K562 (cell line): ENCODE data around the gene TCF4. TPM values are rescaled to one million over a fixed set of nuclear protein-coding genes. Genes with fewer than 3 reads are reported as not detected.

Source experiments
- ATAC-seq: fragments of 200-7000 bp; cut with Tn5 transposase; 3 replicates; pipeline ENCODE4 v1.9.1; 2020; ENCODE audit warnings: moderate library complexity
- BruUV-seq: library from RNA; stranded (reverse); fragments of 400-500 nt; replicated peaks from 2 replicates; lab custom pipeline; 2021; lab: Mats Ljungman, UMichigan
- CTCF ChIA-PET: fragments of 300-600 bp; formaldehyde crosslinking; extraction: SDS; loops from one replicate; lab custom pipeline; 2021; ENCODE audit warnings: low intra/inter-chr PET ratio; lab: Yijun Ruan, JAX
- POLR2A ChIA-PET: fragments of 300-600, 350-650 bp; sonication (Branson Sonifier 250); formaldehyde crosslinking; extraction: SDS; loops from one replicate; lab custom pipeline; 2021; ENCODE audit warnings: antibody characterized with exemption, inconsistent platforms; lab: Yijun Ruan, JAX
- DNase-seq, 4 experiments: peaks; one replicate each; pipeline versions ENCODE4 v3.0.0 to v3.0.0-alpha.2; 2011 to 2018; ENCODE audit warnings: low spot score in 3 of 4, mixed read lengths in 3 of 4; ENCODE audit errors: extremely low read depth in 1 of 4
- FAIRE-seq: peaks from 2 replicates; lab custom pipeline; 2011; peaks lifted over from hg19 to GRCh38; lab: Jason Lieb, UNC
- H2AFZ ChIP-seq: 2 replicates; pipeline ENCODE4 v1.6.0; 2011; ENCODE audit warnings: low read depth, low read length, control low read depth, inconsistent platforms
- H3K27ac ChIP-seq: fragments of 200-600 bp; 3 replicates; pipeline ENCODE4 v1.8.0; 2011; ENCODE audit warnings: low read depth, mild to moderate bottlenecking, control low read depth, inconsistent platforms, low read length, moderate library complexity, mixed read lengths; ENCODE audit errors: extremely low read depth
- H3K27me3 ChIP-seq, 2 experiments: fragments of 300-600 bp in 1 of 2; 2 replicates in 1 of 2; 3 replicates in 1 of 2; pipeline versions ENCODE4 v1.6.0 to v1.8.0; 2011; ENCODE audit warnings: inconsistent platforms in 2 of 2, low read length in 2 of 2, mild to moderate bottlenecking in 1 of 2, mixed read lengths in 1 of 2, moderate library complexity in 1 of 2; ENCODE audit not compliant: control insufficient read depth in 2 of 2, insufficient read depth in 2 of 2
- H3K36me3 ChIP-seq: fragments of 300-600 bp; 3 replicates; pipeline ENCODE4 v1.8.0; 2011; ENCODE audit warnings: mild to moderate bottlenecking, low read length, inconsistent platforms; ENCODE audit not compliant: control insufficient read depth, insufficient read depth
- H3K4me1 ChIP-seq, 2 experiments: fragments of 200-600 bp in 1 of 2; replicated peaks in 1 of 2; 2 replicates in 1 of 2; 3 replicates in 1 of 2; pipeline versions ENCODE4 v1.5.1 to v1.8.0; 2011; ENCODE audit warnings: inconsistent platforms in 2 of 2, low read length in 2 of 2, mild to moderate bottlenecking in 1 of 2, mixed read lengths in 1 of 2, moderate library complexity in 1 of 2; ENCODE audit not compliant: control insufficient read depth in 2 of 2, insufficient read depth in 2 of 2
- H3K4me2 ChIP-seq: 2 replicates; pipeline ENCODE4 v1.6.1; 2011; ENCODE audit warnings: low read length, control low read depth, inconsistent platforms, mixed read lengths; ENCODE audit not compliant: insufficient read depth
- H3K4me3 ChIP-seq: fragments of 200-600 bp; sonication (generic), shearing (Covaris generic); 2 replicates; pipeline ENCODE4 v1.5.1; 2016; ENCODE audit warnings: control low read depth, inconsistent platforms
- H3K79me2 ChIP-seq: fragments of 200-600 bp; 3 replicates; pipeline ENCODE4 v1.8.0; 2011; ENCODE audit warnings: low read length, inconsistent platforms; ENCODE audit not compliant: control insufficient read depth, insufficient read depth
- H3K9ac ChIP-seq, 2 experiments: 2 replicates each; pipeline versions ENCODE4 v1.6.0 to v1.6.1; 2011; ENCODE audit warnings: low read depth in 2 of 2, low read length in 2 of 2, control low read depth in 1 of 2, inconsistent platforms in 1 of 2, mild to moderate bottlenecking in 1 of 2, mixed read lengths in 1 of 2; ENCODE audit not compliant: insufficient read depth in 1 of 2
- H3K9me1 ChIP-seq: one replicate; pipeline ENCODE4 v1.6.0; 2011; ENCODE audit warnings: inconsistent platforms, mild to moderate bottlenecking, low read length, moderate library complexity; ENCODE audit not compliant: control insufficient read depth, insufficient read depth
- H3K9me3 ChIP-seq: replicated peaks from 2 replicates; pipeline ENCODE4 v1.5.1; 2011; ENCODE audit warnings: low read depth, low read length, inconsistent platforms; ENCODE audit not compliant: control insufficient read depth, insufficient read depth
- H4K20me1 ChIP-seq: replicated peaks from 2 replicates; pipeline ENCODE4 v1.6.1; 2011; ENCODE audit warnings: low read length, inconsistent platforms, mixed read lengths; ENCODE audit not compliant: control insufficient read depth, insufficient read depth
- WGBS: fragments of 100-300 bp; shearing (Covaris generic); methylation state at CpG from one replicate; pipeline ENCODE4 v1.1.6; 2016; ENCODE audit warnings: low coverage, mixed read lengths; ENCODE audit not compliant: insufficient coverage; ENCODE audit errors: missing lambda C conversion rate; 5-methylcytosine and 5-hydroxymethylcytosine counted together
- in situ Hi-C: fragments of 300-500 bp; cut with MboI; formaldehyde crosslinking; loops from 4 replicates; pipeline ENCODE4 v1.15.0; 2018; ENCODE audit warnings: inconsistent platforms, mixed read lengths
- intact Hi-C: fragments of 100-400 bp; cut with micrococcal nuclease; formaldehyde crosslinking; loops from 2 replicates; pipeline ENCODE4 v1.14.2; 2022
- polyA plus RNA-seq, 8 experiments: library from polyadenylated mRNA; depleted of rRNA in 4 of 8; stranded (reverse) in 5 of 8; unstranded in 3 of 8; fragments of >200 nt; fragmentation: Nextera tagmentation in 2 of 8; fragmentation: Illumina TruSeq in 1 of 8; extraction: Ambion mirVana in 2 of 8; extraction: Trizol in 1 of 8; gene quantifications; 2 replicates each; pipeline versions ENCODE4 v1.2.1 to v1.2.3, GENCODE V29; 2011 to 2014; ENCODE audit warnings: inconsistent platforms in 1 of 8, missing spikeins in 1 of 8
- total RNA-seq, 7 experiments: library from RNA; depleted of rRNA in 6 of 7; stranded (reverse); fragments of >200 nt in 6 of 7; fragmentation: Illumina TruSeq in 2 of 7; extraction: Trizol in 2 of 7; gene quantifications; 2 replicates each; pipeline versions ENCODE4 v1.2.1 to v1.2.3, GENCODE V29; 2011 to 2021; ENCODE audit warnings: low replicate concordance in 1 of 7
- TF ChIP-seq, protein P1 (sequence below), 3 experiments: fragments of 200-800 bp in 1 of 3; sonication (Bioruptor generic) in 1 of 3; sonication (generic) in 1 of 3; formaldehyde crosslinking in 1 of 3; IDR thresholded peaks; 2 replicates each; pipeline versions ENCODE4 v1.6.1 to v1.8.0; 2016 to 2022; ENCODE audit warnings: mild to moderate bottlenecking in 2 of 3, missing compliant biosample characterization in 2 of 3, missing genetic modification characterization in 2 of 3, missing genetic modification reagents in 1 of 3
- TF ChIP-seq, protein P2 (sequence below), 2 experiments: fragments of 450-650 bp in 1 of 2; sonication (generic) in 1 of 2; formaldehyde crosslinking in 1 of 2; IDR thresholded peaks in 1 of 2; conservative IDR thresholded peaks in 1 of 2; 2 replicates each; pipeline versions ENCODE4 v1.6.1 to v1.8.1; 2016 to 2023; ENCODE audit warnings: mild to moderate bottlenecking in 2 of 2, moderate library complexity in 2 of 2, inconsistent platforms in 1 of 2, missing genetic modification reagents in 1 of 2

Gene TCF4
- total and polyA plus RNA-seq, 9 of the 15 experiments (the other 6 are each of a cell fraction or from before 2014, with no cell fraction given): 4.8 to 24.7 (median 15.2) TPM

DNA sequence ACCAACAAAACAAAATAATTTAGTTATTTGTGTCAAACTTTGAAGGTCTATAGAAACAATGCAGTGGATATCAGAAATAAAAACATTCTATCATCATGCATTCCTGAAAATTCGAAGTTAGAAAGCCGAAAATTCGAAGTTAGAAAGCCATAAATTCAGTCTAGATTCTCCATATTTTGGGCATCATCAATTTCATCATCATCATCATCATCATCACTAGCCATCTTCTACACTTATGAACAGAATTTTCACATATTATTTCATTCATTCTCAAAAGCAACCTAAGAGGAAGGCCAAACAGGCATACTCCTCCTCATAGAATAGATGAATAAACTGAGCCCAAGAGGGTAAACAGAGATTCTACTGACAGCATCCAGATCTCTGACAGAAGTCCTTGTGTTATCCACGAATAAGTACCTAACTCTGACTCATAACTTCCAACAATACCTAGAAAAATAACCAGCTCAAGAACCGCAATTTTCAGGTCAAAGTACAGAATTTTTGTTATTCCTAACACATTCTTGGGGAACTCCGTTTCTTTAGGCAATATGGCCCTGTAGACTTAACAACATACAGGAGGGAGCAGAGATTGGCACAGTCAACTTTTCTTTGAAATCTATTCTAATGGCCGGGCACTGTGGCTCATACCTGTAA is 84.7 kb downstream of the TCF4 start:
- no TSS peak for BruUV-seq
- Histone ChIP-seq H3K9me3 (no peaks in the 10 kb centered on the region), H3K4me3 (no peak overlapping the region), H3K4me2 (no peak overlapping the region), H2AFZ (no peak overlapping the region), H3K9ac (no peak overlapping the region), H4K20me1 (no peaks in the 10 kb centered on the region), H3K4me1 (no peaks in the 10 kb centered on the region; a peak in 1 of 5 replicates), H3K9me1 (no peaks in the 10 kb centered on the region), H3K36me3 (no peaks in the 10 kb centered on the region), H3K27me3 (no peaks in the 10 kb centered on the region), H3K27ac (no peak overlapping the region), H3K79me2 (no peaks in the 10 kb centered on the region)
- in situ Hi-C loops: no loop called here
- TF ChIP-seq, protein P1, sequence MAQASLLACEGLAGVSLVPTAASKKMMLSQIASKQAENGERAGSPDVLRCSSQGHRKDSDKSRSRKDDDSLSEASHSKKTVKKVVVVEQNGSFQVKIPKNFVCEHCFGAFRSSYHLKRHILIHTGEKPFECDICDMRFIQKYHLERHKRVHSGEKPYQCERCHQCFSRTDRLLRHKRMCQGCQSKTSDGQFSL (CRISPR knock-in tag; IDR thresholded peaks at IDR 0.05): no peak
- TF ChIP-seq, protein P1 (tag; IDR thresholded peaks at IDR 0.05): no peak
- TF ChIP-seq, protein P2, sequence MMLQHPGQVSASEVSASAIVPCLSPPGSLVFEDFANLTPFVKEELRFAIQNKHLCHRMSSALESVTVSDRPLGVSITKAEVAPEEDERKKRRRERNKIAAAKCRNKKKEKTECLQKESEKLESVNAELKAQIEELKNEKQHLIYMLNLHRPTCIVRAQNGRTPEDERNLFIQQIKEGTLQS (IDR thresholded peaks at IDR 0.05): peak; percentile 24; the same call in 1 of the 2 replicates
- TF ChIP-seq, protein P2 (CRISPR knock-in tag; conservative IDR thresholded peaks at IDR 0.05): no peak
- no peak for DNase-seq
- ChIA-PET POLR2A (no interaction called here), CTCF (no interaction called here)
- ATAC-seq: no peak
- no peak for FAIRE-seq
- 50% methylated on average over 7 of the region's 7 CpGs for WGBS
- intact Hi-C loops: no loop called here
